Uterus (tissue), 2 donors: ENCODE measurements around the gene TMEM31.

ENCODE experiments used
- POLR2A ChIP-seq, 2 donors: fragments of 450-650 bp; IDR thresholded peaks; one replicate each; pipeline ENCODE4 v1.6.1; 2016; ENCODE audit warnings: antibody characterized with exemption in 2 of 2, mild to moderate bottlenecking in 1 of 2, moderate library complexity in 1 of 2
- TF ChIP-seq, protein P1 (sequence below), 4 experiments: fragments of 200-600 bp in 2 of 4; fragments of 450-650 bp in 2 of 4; sonication (generic) in 2 of 4; IDR thresholded peaks; one replicate each; pipeline ENCODE4 v1.5.1; 2016 to 2019; ENCODE audit warnings: antibody characterized with exemption in 4 of 4, mild to moderate bottlenecking in 2 of 4, moderate library complexity in 1 of 4

DNA sequence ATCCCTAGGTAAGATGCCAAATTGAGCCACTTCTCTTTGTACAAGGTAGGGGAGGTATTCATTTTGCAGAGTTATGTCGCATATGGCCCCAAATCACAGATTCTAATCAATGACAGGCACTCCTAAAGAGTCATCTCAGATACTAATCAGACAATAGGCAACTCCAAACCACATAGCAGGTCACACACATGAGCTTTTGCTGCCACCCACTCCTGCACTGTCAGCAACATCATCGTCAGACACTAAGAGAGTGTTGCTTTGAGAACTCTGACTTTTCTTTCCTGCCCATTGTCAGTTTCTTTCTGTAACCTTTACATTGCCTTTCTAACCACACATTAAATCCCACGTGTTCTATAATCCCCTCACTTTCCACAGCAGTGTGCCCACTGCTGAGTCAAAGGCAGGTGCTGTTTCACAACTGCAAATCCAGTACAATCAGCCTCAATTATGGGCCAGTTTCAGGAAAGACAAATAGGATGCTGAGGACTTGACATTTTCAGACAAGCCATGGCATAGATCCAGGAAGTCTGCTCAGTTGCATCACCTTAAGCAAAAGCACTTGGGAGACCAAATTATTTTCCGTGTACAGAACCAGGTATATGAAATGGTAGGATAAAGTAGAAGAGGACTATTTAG lies 23.5 kb downstream of the TMEM31 start:
- TF ChIP-seq POLR2A (IDR thresholded peaks at IDR 0.05) = no peak
- TF ChIP-seq, protein P1, sequence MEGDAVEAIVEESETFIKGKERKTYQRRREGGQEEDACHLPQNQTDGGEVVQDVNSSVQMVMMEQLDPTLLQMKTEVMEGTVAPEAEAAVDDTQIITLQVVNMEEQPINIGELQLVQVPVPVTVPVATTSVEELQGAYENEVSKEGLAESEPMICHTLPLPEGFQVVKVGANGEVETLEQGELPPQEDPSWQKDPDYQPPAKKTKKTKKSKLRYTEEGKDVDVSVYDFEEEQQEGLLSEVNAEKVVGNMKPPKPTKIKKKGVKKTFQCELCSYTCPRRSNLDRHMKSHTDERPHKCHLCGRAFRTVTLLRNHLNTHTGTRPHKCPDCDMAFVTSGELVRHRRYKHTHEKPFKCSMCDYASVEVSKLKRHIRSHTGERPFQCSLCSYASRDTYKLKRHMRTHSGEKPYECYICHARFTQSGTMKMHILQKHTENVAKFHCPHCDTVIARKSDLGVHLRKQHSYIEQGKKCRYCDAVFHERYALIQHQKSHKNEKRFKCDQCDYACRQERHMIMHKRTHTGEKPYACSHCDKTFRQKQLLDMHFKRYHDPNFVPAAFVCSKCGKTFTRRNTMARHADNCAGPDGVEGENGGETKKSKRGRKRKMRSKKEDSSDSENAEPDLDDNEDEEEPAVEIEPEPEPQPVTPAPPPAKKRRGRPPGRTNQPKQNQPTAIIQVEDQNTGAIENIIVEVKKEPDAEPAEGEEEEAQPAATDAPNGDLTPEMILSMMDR (IDR thresholded peaks at IDR 0.05) = no peak
